Epithelial cell of esophagus (primary cell): Measurements from ENCODE around the gene POLR1C.

ENCODE experiments used
- DNase-seq: peaks from one replicate; pipeline ENCODE4 v3.0.0; 2010; ENCODE audit warnings: low read depth
- H3K4me3 ChIP-seq: 2 replicates; pipeline ENCODE4 v1.5.1; 2011; ENCODE audit warnings: mild to moderate bottlenecking, low read length, control low read depth
- CTCF ChIP-seq: IDR thresholded peaks from 2 replicates; pipeline ENCODE4 v1.5.1; 2011; ENCODE audit warnings: low read depth, mild to moderate bottlenecking, low read length, control low read depth, inconsistent platforms; ENCODE audit not compliant: insufficient read depth; ENCODE audit errors: missing control alignments

Gene POLR1C

GRCh38 chr6:43506171-43506570 lies 10.7 kb upstream of the POLR1C start:
- no peak for DNase-seq
- H3K4me3 ChIP-seq = no peak overlapping the region
- TF ChIP-seq CTCF = no peak

GRCh38 chr6:43506667-43507471 lies 10.0 kb upstream of the POLR1C start:
- DNase-seq = peak; percentile 84
- H3K4me3 ChIP-seq = no peak overlapping the region
- peak; percentile 93 for TF ChIP-seq CTCF

GRCh38 chr6:43508481-43509141 lies 8.3 kb upstream of the POLR1C start:
- H3K4me3 ChIP-seq = no peak overlapping the region
- no peak for TF ChIP-seq CTCF
- DNase-seq = no peak

- peak overlapping the region; percentile 14 for H3K4me3 ChIP-seq
- no peak for TF ChIP-seq CTCF
- DNase-seq = no peak
These were observed 7.5 kb upstream of the POLR1C start for GRCh38 chr6:43509142-43509983.

- no peak for TF ChIP-seq CTCF
- peak within 1 kb of the TSS; percentile 53 for H3K4me3 ChIP-seq
- peak; percentile 78 for DNase-seq
These were observed 6.7 kb upstream of the POLR1C start, which contains the start of gene LRRC73 for GRCh38 chr6:43509984-43510826. TSS of gene LRRC73 (minus strand) at chr6:43510346. CDS start at chr6:43509785, 561 bp downstream.

GRCh38 chr6:43510827-43511163 lies 6.1 kb upstream of the POLR1C start:
- no peak for TF ChIP-seq CTCF
- DNase-seq = no peak
- H3K4me3 ChIP-seq = peak overlapping the region; percentile 53
